Smooth muscle cell (in vitro differentiated cells): ENCODE data around the gene DHX58. TPM values are rescaled to one million over a fixed set of nuclear protein-coding genes. Genes with fewer than 3 reads are reported as not detected.
A peak's percentile ranks its signal among the peaks of the same experiment; 100 is the strongest.

Experiments used
- DNase-seq: peaks from one replicate; lab custom pipeline; 2025; ENCODE audit not compliant: unreplicated experiment; lab: John Stamatoyannopoulos, UW
- H2AFZ ChIP-seq: fragments of 200-600 bp; sonication (generic); 2 replicates; pipeline ENCODE4 v1.6.0; 2016; ENCODE audit warnings: antibody characterized with exemption, low read depth, mild to moderate bottlenecking
- H3F3A ChIP-seq: fragments of 200-600 bp; sonication (generic); 2 replicates; pipeline ENCODE4 v1.6.0; 2017; ENCODE audit warnings: antibody characterized with exemption, low read depth
- H3K27ac ChIP-seq: fragments of 200-600 bp; sonication (generic); 2 replicates; pipeline ENCODE4 v1.5.1; 2016; ENCODE audit warnings: low read depth, mild to moderate bottlenecking
- H3K27me3 ChIP-seq: fragments of 200-600 bp; sonication (generic); 2 replicates; pipeline ENCODE4 v1.6.1; 2016; ENCODE audit warnings: low read depth, mild to moderate bottlenecking
- H3K36me3 ChIP-seq: fragments of 200-600 bp; sonication (generic); 2 replicates; pipeline ENCODE4 v1.5.1; 2016; ENCODE audit warnings: low read depth
- H3K4me1 ChIP-seq: fragments of 200-600 bp; sonication (generic); 2 replicates; pipeline ENCODE4 v1.5.1; 2016; ENCODE audit warnings: low read depth
- H3K4me2 ChIP-seq: fragments of 200-600 bp; sonication (generic); 2 replicates; pipeline ENCODE4 v1.6.0; 2016; ENCODE audit warnings: mild to moderate bottlenecking
- H3K4me3 ChIP-seq: fragments of 200-600 bp; sonication (generic); 2 replicates; pipeline ENCODE4 v1.5.1; 2016; ENCODE audit warnings: mild to moderate bottlenecking
- H3K79me2 ChIP-seq: fragments of 200-600 bp; sonication (generic); 2 replicates; pipeline ENCODE4 v1.6.0; 2016; ENCODE audit warnings: low read depth, mild to moderate bottlenecking
- H3K9ac ChIP-seq: fragments of 200-600 bp; sonication (generic); 2 replicates; pipeline ENCODE4 v1.6.0; 2016; ENCODE audit warnings: low read depth
- H3K9me3 ChIP-seq: fragments of 200-600 bp; sonication (generic); replicated peaks from 2 replicates; pipeline ENCODE4 v1.5.1; 2016; ENCODE audit warnings: low read depth
- H4K20me1 ChIP-seq: fragments of 200-600 bp; sonication (generic); 2 replicates; pipeline ENCODE4 v1.6.0; 2016; ENCODE audit warnings: low read depth
- WGBS: methylation state at CpG from one replicate; pipeline ENCODE4 v1.1.7; 2016; ENCODE audit warnings: low lambda C conversion rate; 5-methylcytosine and 5-hydroxymethylcytosine counted together
- polyA plus RNA-seq: library from polyadenylated mRNA; unstranded; fragments of >200 nt; fragmentation: Nextera tagmentation; extraction: Ambion mirVana; gene quantifications from 2 replicates; pipeline ENCODE4 v1.2.1, GENCODE V29; 2016
- total RNA-seq: library from RNA; depleted of rRNA; stranded (reverse); fragments of >200 nt; gene quantifications from 2 replicates; pipeline ENCODE4 v1.2.3, GENCODE V29; 2014
- TF ChIP-seq, protein P1 (sequence below): fragments of 200-600 bp; sonication (generic); IDR thresholded peaks from 2 replicates; pipeline ENCODE4 v1.5.1; 2017; ENCODE audit warnings: borderline replicate concordance, mild to moderate bottlenecking, antibody characterized with exemption; ENCODE audit not compliant: insufficient read depth, poor library complexity, severe bottlenecking

Gene DHX58
- total and polyA plus RNA-seq, 2 experiments from 2014 or later, result 1.0 TPM; not detected in 1

DNA sequence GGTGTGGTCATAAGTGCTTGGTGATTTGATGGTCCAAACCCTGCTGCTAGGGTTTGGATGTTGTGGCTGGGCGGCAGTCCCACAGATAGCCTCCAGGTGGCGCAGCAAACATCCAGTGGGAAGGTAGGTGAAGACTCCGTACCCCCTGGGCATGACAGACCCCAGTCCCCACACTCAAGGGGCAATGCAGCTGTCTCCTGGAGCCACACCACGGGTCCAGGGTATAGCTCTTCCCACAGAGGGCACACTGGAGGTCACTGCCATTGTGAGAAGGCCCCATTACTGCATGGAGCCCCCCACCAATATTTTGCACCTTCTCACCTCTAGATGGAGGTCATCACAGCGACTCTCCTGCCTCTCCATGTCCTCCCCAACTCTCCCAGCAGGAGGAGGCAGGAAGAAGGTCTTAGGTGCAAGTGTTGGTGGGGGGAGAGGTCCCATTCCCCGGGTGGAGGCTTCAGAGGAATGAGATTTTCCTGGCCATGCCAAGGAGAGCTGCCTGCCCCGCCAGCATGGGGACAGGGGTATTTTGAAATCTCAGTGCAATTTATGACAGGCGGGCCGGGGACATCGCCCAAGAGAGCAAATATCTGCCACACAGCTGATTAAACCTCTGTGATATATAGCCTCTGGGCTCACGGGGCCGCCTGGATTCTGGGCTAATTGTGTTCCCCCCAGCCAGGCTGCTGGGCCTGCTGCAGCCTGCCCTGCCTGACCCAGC, 45.0 kb downstream of the DHX58 start:
- peak; percentile 14 for DNase-seq
- WGBS, result 44% methylated on average over 12 of the region's 12 CpGs
- H3K9ac ChIP-seq, result no peak overlapping the region
- no peaks in the 10 kb centered on the region for H3K9me3 ChIP-seq
- no peak overlapping the region for H2AFZ ChIP-seq
- H3K79me2 ChIP-seq, result no peaks in the 10 kb centered on the region
- no peaks in the 10 kb centered on the region for H3F3A ChIP-seq
- TF ChIP-seq, protein P1, sequence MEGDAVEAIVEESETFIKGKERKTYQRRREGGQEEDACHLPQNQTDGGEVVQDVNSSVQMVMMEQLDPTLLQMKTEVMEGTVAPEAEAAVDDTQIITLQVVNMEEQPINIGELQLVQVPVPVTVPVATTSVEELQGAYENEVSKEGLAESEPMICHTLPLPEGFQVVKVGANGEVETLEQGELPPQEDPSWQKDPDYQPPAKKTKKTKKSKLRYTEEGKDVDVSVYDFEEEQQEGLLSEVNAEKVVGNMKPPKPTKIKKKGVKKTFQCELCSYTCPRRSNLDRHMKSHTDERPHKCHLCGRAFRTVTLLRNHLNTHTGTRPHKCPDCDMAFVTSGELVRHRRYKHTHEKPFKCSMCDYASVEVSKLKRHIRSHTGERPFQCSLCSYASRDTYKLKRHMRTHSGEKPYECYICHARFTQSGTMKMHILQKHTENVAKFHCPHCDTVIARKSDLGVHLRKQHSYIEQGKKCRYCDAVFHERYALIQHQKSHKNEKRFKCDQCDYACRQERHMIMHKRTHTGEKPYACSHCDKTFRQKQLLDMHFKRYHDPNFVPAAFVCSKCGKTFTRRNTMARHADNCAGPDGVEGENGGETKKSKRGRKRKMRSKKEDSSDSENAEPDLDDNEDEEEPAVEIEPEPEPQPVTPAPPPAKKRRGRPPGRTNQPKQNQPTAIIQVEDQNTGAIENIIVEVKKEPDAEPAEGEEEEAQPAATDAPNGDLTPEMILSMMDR, result peak; percentile 72
- H4K20me1 ChIP-seq, result no peaks in the 10 kb centered on the region
- H3K4me3 ChIP-seq, result no peak overlapping the region
- no peak overlapping the region for H3K4me2 ChIP-seq
- peaks cover 24% of the 10 kb centered on the region for H3K27me3 ChIP-seq
- no peak overlapping the region for H3K27ac ChIP-seq
- no peaks in the 10 kb centered on the region for H3K36me3 ChIP-seq
- H3K4me1 ChIP-seq, result no peaks in the 10 kb centered on the region

DNA sequence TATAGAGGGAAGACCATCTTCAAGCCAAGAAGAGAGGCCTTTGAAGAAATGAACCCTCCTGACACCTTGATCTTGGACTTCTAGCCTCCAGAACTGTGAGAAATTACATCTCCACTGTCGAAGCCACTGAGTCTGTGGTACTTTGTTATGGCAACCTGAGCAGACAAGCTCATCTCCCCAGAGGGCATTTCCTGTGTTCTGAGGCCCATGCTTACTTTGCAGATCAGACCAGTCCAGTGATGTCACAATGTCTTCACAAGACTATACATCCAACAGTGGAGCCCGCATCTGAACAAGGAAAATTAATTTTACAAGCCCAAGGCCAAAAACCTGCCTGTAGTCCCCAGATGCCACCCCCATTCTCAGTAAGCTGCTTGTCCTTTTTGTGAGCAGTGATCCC, 47.3 kb downstream of the DHX58 start:
- no peak overlapping the region for H3K4me3 ChIP-seq
- no peak overlapping the region for H3K9ac ChIP-seq
- H3F3A ChIP-seq, result no peaks in the 10 kb centered on the region
- no peak overlapping the region for H3K4me2 ChIP-seq
- H3K79me2 ChIP-seq, result no peaks in the 10 kb centered on the region
- H3K27me3 ChIP-seq, result peaks cover 1% of the 10 kb centered on the region
- 79% methylated on average over 2 of the region's 2 CpGs for WGBS
- DNase-seq, result no peak
- no peaks in the 10 kb centered on the region for H3K9me3 ChIP-seq
- TF ChIP-seq, protein P1, result no peak
- no peaks in the 10 kb centered on the region for H4K20me1 ChIP-seq
- no peaks in the 10 kb centered on the region for H3K36me3 ChIP-seq
- H3K27ac ChIP-seq, result no peak overlapping the region
- no peak overlapping the region for H2AFZ ChIP-seq
- H3K4me1 ChIP-seq, result no peaks in the 10 kb centered on the region

DNA sequence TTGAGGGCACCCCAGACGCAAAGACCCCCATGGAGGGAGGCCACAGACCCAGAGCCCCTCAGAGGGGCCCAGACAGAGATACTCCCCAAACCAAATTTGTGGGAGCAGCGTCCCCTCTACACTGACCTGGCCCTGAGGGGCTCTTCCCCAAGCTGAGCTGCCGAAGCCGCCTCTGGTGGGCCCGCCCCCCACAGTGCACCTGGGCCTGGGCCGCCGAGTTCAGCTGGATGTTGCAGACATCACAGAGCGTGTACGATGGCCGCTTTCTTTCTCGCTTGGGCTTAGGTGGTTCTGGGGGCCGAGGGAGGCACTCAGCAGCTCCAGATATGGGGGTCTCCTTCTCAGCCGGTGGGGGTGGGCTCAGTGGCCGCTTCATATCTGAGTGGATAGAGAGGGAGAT, 49.8 kb downstream of the DHX58 start:
- 98% methylated on average over 14 of the region's 14 CpGs for WGBS
- H3F3A ChIP-seq, result no peaks in the 10 kb centered on the region

More for the DNA sequence above, 49.8 kb downstream of the DHX58 start:
- H3K4me1 ChIP-seq, result no peaks in the 10 kb centered on the region
- H3K4me3 ChIP-seq, result no peak overlapping the region
- no peak overlapping the region for H2AFZ ChIP-seq
- H4K20me1 ChIP-seq, result no peaks in the 10 kb centered on the region
- H3K4me2 ChIP-seq, result no peak overlapping the region
- no peaks in the 10 kb centered on the region for H3K9me3 ChIP-seq
- no peak overlapping the region for H3K27ac ChIP-seq
- H3K27me3 ChIP-seq, result no peaks in the 10 kb centered on the region
- no peaks in the 10 kb centered on the region for H3K36me3 ChIP-seq
- no peaks in the 10 kb centered on the region for H3K79me2 ChIP-seq
- DNase-seq, result no peak
- no peak overlapping the region for H3K9ac ChIP-seq
- TF ChIP-seq, protein P1, result no peak
